NCI-H1417 treated with DMSO at 0.1 percent for 48 hours (cell line): ENCODE results near the gene ANKRD20A1.
"Not testable (repeated sequence)": the region's sequence is repeated elsewhere in the genome, so short reads cannot be mapped to it uniquely, and the experiment has no call there.

ENCODE experiments used
- DNase-seq: peaks from one replicate; lab custom pipeline; 2025; lab: John Stamatoyannopoulos, UW

ANKRD20A1 gene

DNA sequence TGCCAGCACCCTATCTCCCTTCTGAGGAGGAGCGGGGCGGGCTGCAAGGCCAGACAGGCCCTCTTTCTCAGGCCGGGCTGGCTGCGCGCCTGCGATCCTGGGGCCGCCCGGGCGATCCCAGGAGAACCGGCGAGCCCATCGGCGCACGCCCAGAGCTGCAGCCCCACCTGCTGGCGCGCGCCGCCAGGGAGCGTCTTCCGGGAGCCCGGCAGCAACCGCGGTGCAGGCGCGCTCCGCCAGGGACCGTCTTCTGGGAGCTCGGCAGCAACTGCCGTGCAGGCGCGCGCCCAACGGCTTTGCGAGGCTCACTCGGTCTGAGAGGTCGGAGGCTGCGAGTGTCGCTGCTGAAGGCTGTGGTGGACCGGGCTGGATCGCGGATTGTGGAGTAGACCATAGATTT is at the start of gene ANKRD20A1:
ANKRD20A1 (plus strand) TSS at position 61 of the 400 bp plus-strand sequence. CDS start 496 bp downstream, outside the sequence.
- not testable (repeated sequence) for DNase-seq

DNA sequence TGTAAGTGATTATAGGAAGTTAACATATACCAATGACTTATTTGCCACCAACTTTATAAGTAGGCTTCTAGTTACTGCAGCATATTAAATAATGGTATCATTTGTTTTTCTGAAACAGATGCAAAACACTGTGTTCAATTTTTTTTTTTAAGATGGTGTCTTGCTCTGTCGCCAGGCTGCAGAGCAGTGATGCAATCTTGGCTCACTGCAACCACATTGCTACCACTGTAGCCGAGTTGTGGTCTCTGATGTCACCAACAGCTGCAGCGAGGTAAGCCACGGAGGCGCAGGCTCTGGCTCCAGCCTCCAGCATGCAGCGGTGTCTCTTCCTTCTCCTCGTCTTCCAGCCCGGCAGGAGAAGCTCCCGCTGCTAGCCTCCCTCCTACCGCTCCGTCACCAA is 26.6 kb upstream of the ANKRD20A1 start:
- not testable (repeated sequence) for DNase-seq
